ENCODE measurements around the gene PEX11G.
A peak's percentile ranks its signal among the peaks of the same experiment; 100 is the strongest.
"Not testable (repeated sequence)": the region's sequence is repeated elsewhere in the genome, so short reads cannot be mapped to it uniquely, and the experiment has no call there.

The PEX11G gene

GRCh38 chr19:7463575-7463974 lies 25.3 kb downstream of the PEX11G start:
- no peak for DNase-seq (ENCODE audit: low spot score)

GRCh38 chr19:7461841-7462629 lies 26.8 kb downstream of the PEX11G start:
- no peak for DNase-seq (ENCODE audit: low spot score)

GRCh38 chr19:7460562-7460966 lies 28.3 kb downstream of the PEX11G start:
- no peak for DNase-seq (ENCODE audit: low spot score)

- no peak for DNase-seq (ENCODE audit: low spot score)
Observed at GRCh38 chr19:7459773-7460172, 29.1 kb downstream of the PEX11G start.

- no peak for DNase-seq (ENCODE audit: low spot score)
Observed at GRCh38 chr19:7458675-7459074, 30.2 kb downstream of the PEX11G start.

- DNase-seq (ENCODE audit: low spot score): no peak
Observed at GRCh38 chr19:7456964-7457541, 31.8 kb downstream of the PEX11G start.

GRCh38 chr19:7455600-7456296 lies 33.1 kb downstream of the PEX11G start:
- DNase-seq (ENCODE audit: low spot score): no peak

- no peak for DNase-seq (ENCODE audit: low spot score)
Observed at GRCh38 chr19:7454998-7455397, 33.8 kb downstream of the PEX11G start.

GRCh38 chr19:7450243-7451223 lies 38.3 kb downstream of the PEX11G start:
- peak; percentile 70 for DNase-seq (ENCODE audit: low spot score)

- DNase-seq (ENCODE audit: low spot score): not testable (repeated sequence)
Observed at GRCh38 chr19:7449391-7450070, 39.3 kb downstream of the PEX11G start.

GRCh38 chr19:7447648-7448047 lies 41.2 kb downstream of the PEX11G start:
- no peak for DNase-seq (ENCODE audit: low spot score)

GRCh38 chr19:7445104-7445503 lies 43.7 kb downstream of the PEX11G start:
- DNase-seq (ENCODE audit: low spot score): no peak

GRCh38 chr19:7444042-7444441 lies 44.8 kb downstream of the PEX11G start:
- no peak for DNase-seq (ENCODE audit: low spot score)

- no peak for DNase-seq (ENCODE audit: low spot score)
Observed at GRCh38 chr19:7442423-7442822, 46.4 kb downstream of the PEX11G start.

- DNase-seq (ENCODE audit: low spot score): no peak
Observed at GRCh38 chr19:7441468-7442146, 47.2 kb downstream of the PEX11G start.

GRCh38 chr19:7440188-7440975 lies 48.5 kb downstream of the PEX11G start:
- no peak for DNase-seq (ENCODE audit: low spot score)

GRCh38 chr19:7435586-7435985 lies 53.2 kb downstream of the PEX11G start:
- DNase-seq (ENCODE audit: low spot score): no peak

GRCh38 chr19:7434391-7434790 lies 54.4 kb downstream of the PEX11G start:
- no peak for DNase-seq (ENCODE audit: low spot score)

GRCh38 chr19:7433456-7433855 lies 55.4 kb downstream of the PEX11G start:
- DNase-seq (ENCODE audit: low spot score): not testable (repeated sequence)
